T-helper 2 cell treated with Interferon-gamma antibody and Interleukin-4, amounts not matched to agents 100 ng/mL and 5 ng/mL, for 36 hours (primary cell): ENCODE measurements around the gene LMAN2. TPM values are rescaled to one million over a fixed set of nuclear protein-coding genes. Genes with fewer than 3 reads are reported as not detected.
"Not testable (repeated sequence)": the region's sequence is repeated elsewhere in the genome, so short reads cannot be mapped to it uniquely, and the experiment has no call there.

Experiments
- intact Hi-C: fragments of 100-400 bp; cut with micrococcal nuclease; formaldehyde crosslinking; loops from one replicate; pipeline ENCODE4 v1.15.1; 2023
- total RNA-seq: library from RNA; stranded (reverse); gene quantifications from 2 replicates; pipeline ENCODE4 v1.2.3, GENCODE V29; 2022

LMAN2 gene
- total RNA-seq, 1 donor from 2014 or later: 153 TPM

- intact Hi-C loops: no loop called here
These were observed 14.5 kb upstream of the LMAN2 start for GRCh38 chr5:177365845-177366527.

- intact Hi-C loops: no loop called here
These were observed 12.9 kb upstream of the LMAN2 start for GRCh38 chr5:177364159-177364962.

GRCh38 chr5:177363565-177363964 is 12.1 kb upstream of the LMAN2 start:
- intact Hi-C loops: no loop called here

- intact Hi-C loops: no loop called here
These were observed 11.4 kb upstream of the LMAN2 start for GRCh38 chr5:177362610-177363507.

- intact Hi-C loops: no loop called here
These were observed 10.8 kb upstream of the LMAN2 start for GRCh38 chr5:177362292-177362609.

- intact Hi-C loops: no loop called here
These were observed 10.2 kb upstream of the LMAN2 start for GRCh38 chr5:177361418-177362291.

- intact Hi-C loops: not testable (repeated sequence)
These were observed 9.3 kb upstream of the LMAN2 start for GRCh38 chr5:177360740-177361139.

GRCh38 chr5:177359860-177360259 is 8.4 kb upstream of the LMAN2 start:
- intact Hi-C loops: loop anchor here (5.0 kb wide), 1 partner anchor 42 kb away; the partner anchor contains the start of gene PFN3

GRCh38 chr5:177359451-177359851 is 8.0 kb upstream of the LMAN2 start:
- intact Hi-C loops: loop anchor here (5.0 kb wide), 1 partner anchor 43 kb away; the partner anchor contains the start of gene PFN3

- intact Hi-C loops: loop anchor here (5.0 kb wide), 1 partner anchor 44 kb away; the partner anchor contains the start of gene PFN3
These were observed 6.9 kb upstream of the LMAN2 start for GRCh38 chr5:177358370-177358819.

- intact Hi-C loops: loop anchor here (1.0 to 5.0 kb wide), 2 partner anchors 45 to 160 kb away; partner anchors contain the start of gene PFN3
These were observed 6.2 kb upstream of the LMAN2 start, which contains the start of gene RGS14 for GRCh38 chr5:177357459-177358351. Gene RGS14 (plus strand): TSS chr5:177357924. CDS start chr5:177358025, 101 bp downstream.

- intact Hi-C loops: loop anchor here (1.0 to 5.0 kb wide), 2 partner anchors 45 to 160 kb away; partner anchors contain the start of gene PFN3
These were observed 5.6 kb upstream of the LMAN2 start for GRCh38 chr5:177357146-177357458.

- intact Hi-C loops: loop anchor here (1.0 to 5.0 kb wide), 2 partner anchors 46 to 161 kb away; partner anchors contain the start of gene PFN3
These were observed 5.3 kb upstream of the LMAN2 start for GRCh38 chr5:177356746-177357145.

- intact Hi-C loops: loop anchor here (5.0 kb wide), 1 partner anchor 46 kb away; the partner anchor contains the start of gene PFN3
These were observed 4.3 kb upstream of the LMAN2 start for GRCh38 chr5:177355868-177356168.

- intact Hi-C loops: loop anchor here (5.0 kb wide), 1 partner anchor 47 kb away; the partner anchor contains the start of gene PFN3
These were observed 3.8 kb upstream of the LMAN2 start for GRCh38 chr5:177355162-177355867.

GRCh38 chr5:177354711-177355110 is 3.2 kb upstream of the LMAN2 start:
- intact Hi-C loops: loop anchor here (5.0 kb wide), 1 partner anchor 48 kb away; the partner anchor contains the start of gene PFN3

- intact Hi-C loops: no loop called here
These were observed 2.8 kb upstream of the LMAN2 start for GRCh38 chr5:177354256-177354655.

GRCh38 chr5:177353093-177353492 is 1.6 kb upstream of the LMAN2 start:
- intact Hi-C loops: no loop called here
